Brain microvascular endothelial cell (primary cell): ENCODE data around the gene NOD2.
A peak's percentile ranks its signal among the peaks of the same experiment; 100 is the strongest.

ENCODE experiments used
- DNase-seq: peaks from one replicate; pipeline ENCODE4 v3.0.0-alpha.2; 2020
- H3K27ac ChIP-seq: fragments of 250-450 bp; sonication (Bioruptor Pico); 2 replicates; pipeline ENCODE4 v1.5.1; 2020; ENCODE audit warnings: mild to moderate bottlenecking, moderate library complexity
- H3K27me3 ChIP-seq: fragments of 250-450 bp; sonication (Bioruptor Pico); replicated peaks from 2 replicates; pipeline ENCODE4 v1.5.1; 2020; ENCODE audit warnings: mild to moderate bottlenecking
- H3K36me3 ChIP-seq: fragments of 250-450 bp; sonication (Bioruptor Pico); replicated peaks from 2 replicates; pipeline ENCODE4 v1.5.1; 2020; ENCODE audit warnings: mild to moderate bottlenecking
- H3K4me3 ChIP-seq: 2 replicates; pipeline ENCODE4 v1.5.1; 2011; ENCODE audit warnings: low read depth, mild to moderate bottlenecking, control low read depth, low read length, moderate library complexity
- CTCF ChIP-seq: IDR thresholded peaks from 2 replicates; pipeline ENCODE4 v1.5.1; 2011; ENCODE audit warnings: low read depth, mild to moderate bottlenecking, moderate library complexity, low read length, control low read depth, inconsistent platforms; ENCODE audit errors: missing control alignments
- in situ Hi-C: cut with HindIII; loops from 2 replicates; pipeline ENCODE4 v1.10.0; 2017; ENCODE audit warnings: low sequenced_read_pairs, low pct_ligation_motif_present

Gene NOD2

GRCh38 chr16:50709980-50710379 lies 16.6 kb downstream of the NOD2 start:
- in situ Hi-C loops = no loop called here
- TF ChIP-seq CTCF = no peak
- no peak for DNase-seq
- no peak overlapping the region for H3K4me3 ChIP-seq
- no peaks in the 10 kb centered on the region for H3K36me3 ChIP-seq
- H3K27me3 ChIP-seq = no peaks in the 10 kb centered on the region
- no peak overlapping the region for H3K27ac ChIP-seq

GRCh38 chr16:50711040-50711439 lies 17.6 kb downstream of the NOD2 start:
- H3K27ac ChIP-seq = no peak overlapping the region
- no peak for TF ChIP-seq CTCF
- no peaks in the 10 kb centered on the region for H3K27me3 ChIP-seq
- DNase-seq = no peak
- in situ Hi-C loops = no loop called here
- H3K36me3 ChIP-seq = no peaks in the 10 kb centered on the region
- no peak overlapping the region for H3K4me3 ChIP-seq

GRCh38 chr16:50711862-50712559 lies 18.6 kb downstream of the NOD2 start:
- H3K27ac ChIP-seq = no peak overlapping the region
- no peak for TF ChIP-seq CTCF
- H3K36me3 ChIP-seq = no peaks in the 10 kb centered on the region
- DNase-seq = no peak
- in situ Hi-C loops = no loop called here
- no peaks in the 10 kb centered on the region for H3K27me3 ChIP-seq
- H3K4me3 ChIP-seq = no peak overlapping the region

- DNase-seq = peak; percentile 33
- Histone ChIP-seq H3K27me3 (no peaks in the 10 kb centered on the region), H3K36me3 (no peaks in the 10 kb centered on the region), H3K4me3 (no peak overlapping the region), H3K27ac (no peak overlapping the region)
- in situ Hi-C loops = no loop called here
- no peak for TF ChIP-seq CTCF
Measured at GRCh38 chr16:50712560-50712898, 19.1 kb downstream of the NOD2 start.

GRCh38 chr16:50712956-50713355 lies 19.6 kb downstream of the NOD2 start:
- Histone ChIP-seq H3K27ac (no peak overlapping the region), H3K4me3 (no peak overlapping the region), H3K36me3 (no peaks in the 10 kb centered on the region), H3K27me3 (no peaks in the 10 kb centered on the region)
- in situ Hi-C loops = no loop called here
- no peak for TF ChIP-seq CTCF
- no peak for DNase-seq

- in situ Hi-C loops = no loop called here
- Histone ChIP-seq H3K4me3 (no peak overlapping the region), H3K27ac (no peak overlapping the region), H3K27me3 (no peaks in the 10 kb centered on the region), H3K36me3 (no peaks in the 10 kb centered on the region)
- no peak for DNase-seq
- TF ChIP-seq CTCF = no peak
Measured at GRCh38 chr16:50717091-50717490, 23.7 kb downstream of the NOD2 start.
